HUDEP-2 (cell line): ENCODE measurements around the gene NCOR1.
A peak's percentile ranks its signal among the peaks of the same experiment; 100 is the strongest.

Experiments used
- DNase-seq, 76 experiments: peaks; one replicate each; lab custom pipeline; 2025; ENCODE audit not compliant: unreplicated experiment in 76 of 76; lab: John Stamatoyannopoulos, UW

Gene NCOR1

GRCh38 chr17:15981646-15982580 is 233.4 kb downstream of the NCOR1 start:
- DNase-seq, result peak in 1 of 76 experiments; percentile 17

GRCh38 chr17:15981208-15981607 is 234.1 kb downstream of the NCOR1 start:
- DNase-seq, result no peak
